B cell (primary cell): ENCODE data around the gene GPAT3. TPM values are rescaled to one million over a fixed set of nuclear protein-coding genes. Genes with fewer than 3 reads are reported as not detected.

Experiments used
- ATAC-seq: fragments of 200-7000 bp; cut with Tn5 transposase; one replicate; pipeline ENCODE4 v1.10.0; 2021; ENCODE audit warnings: low read depth, mild to moderate bottlenecking, moderate number of reproducible peaks, moderate library complexity
- CTCF ChIA-PET: fragments of 350-600 bp; sonication (Branson Sonifier 250); formaldehyde crosslinking; loops from one replicate; lab custom pipeline; 2021; ENCODE audit warnings: antibody characterized with exemption, inconsistent platforms; lab: Charles Lee
- POLR2A ChIA-PET: fragments of 350-600 bp; sonication (Branson Sonifier 250); formaldehyde crosslinking; loops from one replicate; lab custom pipeline; 2021; ENCODE audit warnings: antibody characterized with exemption; lab: Charles Lee
- DNase-seq: peaks from one replicate; pipeline ENCODE4 v3.0.0; 2013
- H2AFZ ChIP-seq: 2 replicates; pipeline ENCODE4 v1.6.1; 2012; ENCODE audit warnings: mild to moderate bottlenecking, low read depth, low read length; ENCODE audit not compliant: insufficient read depth, poor library complexity, severe bottlenecking
- H3K27ac ChIP-seq, 2 donors: 1 replicate in 1 of 2; 2 replicates in 1 of 2; pipeline ENCODE4 v1.5.1; 2012 to 2013; ENCODE audit warnings: low read length in 2 of 2, mild to moderate bottlenecking in 2 of 2, moderate library complexity in 1 of 2
- H3K27me3 ChIP-seq, 4 experiments: fragments of 200-600 bp in 1 of 4; sonication (generic) in 1 of 4; replicated peaks in 1 of 4; 1 replicate in 2 of 4; 2 replicates in 2 of 4; pipeline versions ENCODE4 v1.6.1 to v1.7.0; 2013 to 2016; ENCODE audit warnings: low read length in 3 of 4, mild to moderate bottlenecking in 2 of 4, mixed read lengths in 1 of 4, moderate library complexity in 1 of 4; ENCODE audit not compliant: insufficient read depth in 4 of 4, control insufficient read depth in 3 of 4; ENCODE audit errors: control extremely low read depth in 1 of 4
- H3K36me3 ChIP-seq, 2 experiments: replicated peaks in 1 of 2; 1 replicate in 1 of 2; 2 replicates in 1 of 2; pipeline versions ENCODE4 v1.6.1 to v1.7.1; 2013; ENCODE audit warnings: low read length in 1 of 2; ENCODE audit not compliant: insufficient read depth in 2 of 2, control insufficient read depth in 1 of 2; ENCODE audit errors: control extremely low read depth in 1 of 2, extremely low read depth in 1 of 2
- H3K4me1 ChIP-seq, 2 donors: fragments of 200-600 bp in 1 of 2; sonication (generic) in 1 of 2; 1 replicate in 1 of 2; 2 replicates in 1 of 2; pipeline versions ENCODE4 v1.5.1 to v1.6.1; 2013 to 2017; ENCODE audit warnings: low read length in 2 of 2; ENCODE audit not compliant: control insufficient read depth in 2 of 2, insufficient read depth in 2 of 2
- H3K4me2 ChIP-seq: replicated peaks from 2 replicates; pipeline ENCODE3; 2012; ENCODE audit warnings: mild to moderate bottlenecking, low read depth, low read length; ENCODE audit not compliant: poor library complexity, severe bottlenecking
- H3K4me3 ChIP-seq, 5 experiments: fragments of 200-600 bp in 1 of 5; sonication (generic) in 1 of 5; 1 replicate in 3 of 5; 2 replicates in 2 of 5; pipeline versions ENCODE4 v1.5.1 to v1.7.0; 2011 to 2016; ENCODE audit warnings: low read length in 4 of 5, mild to moderate bottlenecking in 4 of 5, low read depth in 2 of 5, control low read depth in 1 of 5, moderate library complexity in 1 of 5; ENCODE audit not compliant: insufficient read depth in 1 of 5; ENCODE audit errors: control extremely low read depth in 1 of 5, extremely low read depth in 1 of 5
- H3K79me2 ChIP-seq: fragments of 200-600 bp; sonication (generic); one replicate; pipeline ENCODE4 v1.6.0; 2016; ENCODE audit warnings: low read length; ENCODE audit not compliant: control insufficient read depth, insufficient read depth
- H3K9ac ChIP-seq: fragments of 200-600 bp; sonication (generic); 2 replicates; pipeline ENCODE4 v1.6.1; 2017; ENCODE audit warnings: mild to moderate bottlenecking, low read length, moderate library complexity
- H3K9me3 ChIP-seq, 3 donors: one replicate each; pipeline versions ENCODE4 v1.6.1 to v1.7.1; 2013; ENCODE audit warnings: low read length in 2 of 3; ENCODE audit not compliant: control insufficient read depth in 2 of 3, insufficient read depth in 1 of 3; ENCODE audit errors: control extremely low read depth in 1 of 3
- H4K20me1 ChIP-seq: 2 replicates; pipeline ENCODE4 v1.6.0; 2012; ENCODE audit warnings: mild to moderate bottlenecking, low read length; ENCODE audit not compliant: insufficient read depth, control insufficient read depth, poor library complexity, severe bottlenecking
- H3K27ac Mint-ChIP-seq: one replicate; pipeline ENCODE4 v1.8.0; 2021; ENCODE audit warnings: mixed read lengths
- H3K27me3 Mint-ChIP-seq: one replicate; pipeline ENCODE4 v1.8.0; 2021; ENCODE audit warnings: mixed read lengths
- H3K4me1 Mint-ChIP-seq: one replicate; pipeline ENCODE4 v1.8.0; 2021; ENCODE audit warnings: mixed read lengths
- H3K4me3 Mint-ChIP-seq: one replicate; pipeline ENCODE4 v1.8.0; 2021; ENCODE audit warnings: mixed read lengths
- H3K9me3 Mint-ChIP-seq: one replicate; pipeline ENCODE4 v1.8.0; 2022; ENCODE audit warnings: mixed read lengths; ENCODE audit not compliant: insufficient read depth
- EZH2 ChIP-seq: IDR thresholded peaks from 2 replicates; pipeline ENCODE4 v1.6.1; 2012; ENCODE audit warnings: borderline replicate concordance, low read depth, mild to moderate bottlenecking, moderate library complexity, low read length; ENCODE audit not compliant: insufficient read depth, poor library complexity, severe bottlenecking
- WGBS: methylation state at CpG from one replicate; pipeline ENCODE4 v1.1.5; 2013; ENCODE audit warnings: missing lambda C conversion rate; ENCODE audit not compliant: insufficient coverage; 5-methylcytosine and 5-hydroxymethylcytosine counted together
- intact Hi-C: fragments of 100-400 bp; cut with micrococcal nuclease; formaldehyde crosslinking; loops from one replicate; pipeline ENCODE4 v1.10.0; 2022
- polyA plus RNA-seq: library from polyadenylated mRNA; depleted of rRNA; stranded (reverse); fragments of >200 nt; gene quantifications from 2 replicates; pipeline ENCODE4 v1.2.3, GENCODE V29; 2012
- total RNA-seq, 2 donors: library from RNA; stranded (reverse); fragments of 120-200 nt in 1 of 2; gene quantifications; 1 replicate in 1 of 2; 2 replicates in 1 of 2; pipeline versions ENCODE4 v1.2.3 to v1.2.4, GENCODE V29; 2013 to 2022
- TF ChIP-seq, protein P1 (sequence below): fragments of 200-600 bp; IDR thresholded peaks from one replicate; pipeline ENCODE4 v1.8.0; 2022; ENCODE audit warnings: antibody characterized with exemption, mild to moderate bottlenecking

The GPAT3 gene
- total and polyA plus RNA-seq, 2 donors (not counting 1 experiment from before 2014, with no cell fraction given), result 0.06 to 0.89 TPM

DNA sequence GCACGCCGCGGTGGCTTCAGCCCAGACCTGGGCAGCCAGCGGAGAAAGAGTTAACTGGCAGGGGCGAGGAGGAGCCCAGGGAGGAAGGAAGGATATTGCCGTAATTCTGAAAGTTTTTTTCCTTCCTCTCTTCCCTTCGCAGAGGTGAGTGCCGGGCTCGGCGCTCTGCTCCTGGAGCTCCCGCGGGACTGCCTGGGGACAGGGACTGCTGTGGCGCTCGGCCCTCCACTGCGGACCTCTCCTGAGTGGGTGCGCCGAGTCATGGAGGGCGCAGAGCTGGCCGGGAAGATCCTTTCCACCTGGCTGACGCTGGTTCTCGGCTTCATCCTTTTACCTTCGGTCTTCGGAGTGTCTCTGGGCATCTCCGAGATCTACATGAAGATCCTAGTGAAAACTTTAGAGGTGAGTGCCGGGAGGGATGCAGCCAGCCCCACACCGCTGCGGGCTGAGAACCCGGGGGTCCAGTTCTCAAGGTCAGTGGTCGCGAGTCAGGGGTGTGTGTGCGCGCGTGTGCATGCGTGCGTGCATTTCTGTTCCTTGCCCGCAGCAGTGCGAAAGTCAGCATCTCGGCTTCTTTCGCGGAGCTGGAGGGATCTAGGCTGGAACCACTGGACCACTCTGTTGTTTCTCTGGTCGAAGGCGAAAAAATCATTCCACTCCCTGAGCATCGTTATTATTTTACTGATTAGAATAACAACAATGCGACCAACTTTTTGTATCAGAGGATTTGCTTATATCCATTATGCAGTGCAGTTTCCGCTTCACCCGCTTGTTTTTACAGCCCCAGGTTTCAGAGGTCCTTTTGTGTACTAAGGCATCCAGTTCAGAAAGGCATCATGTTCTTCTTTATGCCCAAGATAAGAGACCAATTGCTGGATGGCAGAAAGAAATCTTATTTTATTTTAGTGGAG lies 709 bp downstream of the GPAT3 start:
- peaks cover 0 to 33% (median 17%) of the 10 kb centered on the region in 4 experiments for H3K27me3 ChIP-seq
- no peaks in the 10 kb centered on the region for H3K79me2 ChIP-seq
- DNase-seq (no peak), ATAC-seq (no peak)
- Mint-ChIP-seq H3K9me3 (no peaks in the 10 kb centered on the region), H3K27me3 (peaks cover 32% of the 10 kb centered on the region), H3K27ac (no peak overlapping the region), H3K4me3 (peak overlapping the region; percentile 90), H3K4me1 (peaks cover 20% of the 10 kb centered on the region)
- H3K4me1 ChIP-seq, result peaks cover 14 to 18% of the 10 kb centered on the region in 2 donors
- POLR2A ChIA-PET, result no interaction called here
- H3K4me3 ChIP-seq, result peak overlapping the region; percentile 47 to 76 (median 68)
- CTCF ChIA-PET, result interaction anchor here (1.3 to 2.2 kb wide), 4 partner anchors 8 to 108 kb away, joined by 3 to 8 read pairs (median 5); no protein-coding TSS in a partner anchor
- peak overlapping the region; percentile 82 for H2AFZ ChIP-seq
- H3K36me3 ChIP-seq, result no peaks in the 10 kb centered on the region
- TF ChIP-seq, protein P1, sequence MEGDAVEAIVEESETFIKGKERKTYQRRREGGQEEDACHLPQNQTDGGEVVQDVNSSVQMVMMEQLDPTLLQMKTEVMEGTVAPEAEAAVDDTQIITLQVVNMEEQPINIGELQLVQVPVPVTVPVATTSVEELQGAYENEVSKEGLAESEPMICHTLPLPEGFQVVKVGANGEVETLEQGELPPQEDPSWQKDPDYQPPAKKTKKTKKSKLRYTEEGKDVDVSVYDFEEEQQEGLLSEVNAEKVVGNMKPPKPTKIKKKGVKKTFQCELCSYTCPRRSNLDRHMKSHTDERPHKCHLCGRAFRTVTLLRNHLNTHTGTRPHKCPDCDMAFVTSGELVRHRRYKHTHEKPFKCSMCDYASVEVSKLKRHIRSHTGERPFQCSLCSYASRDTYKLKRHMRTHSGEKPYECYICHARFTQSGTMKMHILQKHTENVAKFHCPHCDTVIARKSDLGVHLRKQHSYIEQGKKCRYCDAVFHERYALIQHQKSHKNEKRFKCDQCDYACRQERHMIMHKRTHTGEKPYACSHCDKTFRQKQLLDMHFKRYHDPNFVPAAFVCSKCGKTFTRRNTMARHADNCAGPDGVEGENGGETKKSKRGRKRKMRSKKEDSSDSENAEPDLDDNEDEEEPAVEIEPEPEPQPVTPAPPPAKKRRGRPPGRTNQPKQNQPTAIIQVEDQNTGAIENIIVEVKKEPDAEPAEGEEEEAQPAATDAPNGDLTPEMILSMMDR, result no peak
- no peak for TF ChIP-seq EZH2
- no peaks in the 10 kb centered on the region for H4K20me1 ChIP-seq
- 6% methylated on average over 39 of the region's 46 CpGs for WGBS
- H3K9me3 ChIP-seq, result peaks cover 0 to 6% (median 0%) of the 10 kb centered on the region in 3 donors
- H3K9ac ChIP-seq, result peak overlapping the region; percentile 58
- peak overlapping the region; percentile 84 for H3K4me2 ChIP-seq
- intact Hi-C loops, result loop anchor here (2.0 to 5.0 kb wide), 2 partner anchors 39 to 46 kb away; no protein-coding TSS in a partner anchor
- H3K27ac ChIP-seq, result no peak overlapping the region

DNA sequence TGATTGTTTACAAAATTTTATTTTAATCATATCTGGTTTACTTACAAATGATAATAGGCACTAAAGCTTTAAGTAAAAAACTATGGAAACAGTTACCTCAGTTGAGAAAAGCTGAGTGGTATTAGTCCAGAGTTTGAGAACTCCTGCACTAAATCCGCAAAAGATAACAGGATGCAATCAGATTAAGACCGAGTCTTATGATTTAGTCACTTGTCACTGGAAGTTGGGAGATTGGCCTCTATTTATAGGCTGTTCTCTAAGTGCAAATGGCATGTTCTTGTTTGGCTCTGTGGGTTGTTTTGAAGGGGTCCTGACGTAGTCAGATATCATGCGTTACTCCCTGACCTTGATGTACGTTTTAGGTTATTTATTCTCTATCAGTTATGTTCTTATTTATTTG lies 6.3 kb downstream of the GPAT3 start:
- POLR2A ChIA-PET, result no interaction called here
- WGBS, result 90% methylated on average over 2 of the region's 5 CpGs
- no peaks in the 10 kb centered on the region for H3K79me2 ChIP-seq
- no peak overlapping the region for H2AFZ ChIP-seq
- no peaks in the 10 kb centered on the region for H3K4me1 ChIP-seq
- intact Hi-C loops, result no loop called here
- TF ChIP-seq, protein P1, result no peak
- no peak for TF ChIP-seq EZH2
- Mint-ChIP-seq H3K4me3 (no peak overlapping the region), H3K9me3 (no peaks in the 10 kb centered on the region), H3K27me3 (peaks cover 1% of the 10 kb centered on the region), H3K4me1 (no peaks in the 10 kb centered on the region), H3K27ac (no peak overlapping the region)
- H3K4me3 ChIP-seq, result no peak overlapping the region
- CTCF ChIA-PET, result no interaction called here
- H3K4me2 ChIP-seq, result no peak overlapping the region
- H3K36me3 ChIP-seq, result no peaks in the 10 kb centered on the region
- DNase-seq, result no peak
- no peak overlapping the region for H3K27ac ChIP-seq
- H4K20me1 ChIP-seq, result no peaks in the 10 kb centered on the region
- no peak for ATAC-seq
- H3K9ac ChIP-seq, result no peak overlapping the region
- H3K9me3 ChIP-seq, result no peaks in the 10 kb centered on the region
- H3K27me3 ChIP-seq, result peaks cover 0 to 3% (median 0%) of the 10 kb centered on the region in 4 experiments
